NCI-H1417 (cell line): ENCODE data around the gene PA2G4.
"Not testable (repeated sequence)": the region's sequence is repeated elsewhere in the genome, so short reads cannot be mapped to it uniquely, and the experiment has no call there.

Source experiments
- DNase-seq, 3 experiments: peaks; one replicate each; lab custom pipeline; 2025; lab: John Stamatoyannopoulos, UW

PA2G4 gene

DNA sequence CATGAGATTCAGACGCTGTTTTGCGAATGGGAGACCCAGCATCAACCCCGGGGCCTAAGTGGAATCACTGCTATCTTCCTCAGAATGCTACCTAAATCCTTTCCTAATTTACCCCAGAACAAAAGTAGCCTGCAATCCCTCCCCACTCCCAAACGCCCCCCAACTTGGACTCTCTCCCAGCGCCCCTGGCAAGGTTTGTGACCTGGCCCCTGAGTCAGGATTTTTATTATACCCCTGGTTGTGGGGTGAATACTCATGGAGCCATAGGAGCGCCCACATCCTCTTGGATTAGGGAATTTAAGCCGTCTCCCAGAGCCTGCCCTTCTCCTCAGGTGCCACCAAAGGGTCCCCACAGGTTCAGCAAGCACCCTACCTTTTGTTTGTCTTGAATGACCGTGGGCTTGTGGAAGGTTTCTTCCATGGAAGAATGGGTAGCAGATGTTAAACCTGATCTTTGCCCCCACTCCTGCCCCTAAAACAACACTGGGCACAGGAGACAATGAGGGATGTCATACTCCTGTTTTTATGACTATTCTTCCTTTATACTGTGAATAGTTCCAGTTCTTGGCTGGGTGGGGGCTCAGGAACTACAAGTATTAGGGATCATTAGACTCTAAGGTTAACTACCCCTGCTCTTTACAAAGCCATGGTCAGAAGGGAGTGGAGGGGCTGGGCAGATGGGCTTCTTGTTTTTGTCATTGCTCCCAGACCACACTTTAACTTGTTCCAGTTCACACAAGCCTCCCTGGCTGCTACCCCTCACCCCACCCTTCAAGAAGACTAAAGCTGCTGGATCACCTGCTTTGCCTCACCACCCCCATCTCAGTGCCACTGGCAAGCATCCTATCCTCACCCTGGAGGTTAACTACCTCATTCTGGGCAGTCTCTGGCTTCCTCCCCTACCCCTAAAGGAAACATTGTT, 48.7 kb downstream of the PA2G4 start:
- DNase-seq, result peak in 2 of 3 experiments; percentile 61

DNA sequence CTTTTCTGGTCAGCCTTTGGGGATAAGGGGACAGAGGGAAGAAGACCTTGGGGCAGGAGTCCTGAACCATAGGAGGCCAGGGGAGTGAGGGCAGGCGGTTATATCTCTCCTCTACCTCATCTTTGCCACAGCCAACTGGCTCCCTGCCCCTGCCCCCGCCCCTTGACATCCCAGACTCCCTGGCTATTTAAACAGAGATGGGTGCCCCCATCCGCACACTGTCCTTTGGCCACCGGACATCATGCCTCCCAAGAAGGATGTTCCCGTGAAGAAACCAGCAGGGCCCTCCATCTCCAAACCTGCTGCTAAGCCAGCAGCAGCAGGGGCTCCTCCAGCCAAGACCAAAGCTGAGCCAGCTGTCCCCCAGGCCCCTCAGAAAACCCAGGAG, 49.3 kb downstream of the PA2G4 start:
- no peak for DNase-seq

DNA sequence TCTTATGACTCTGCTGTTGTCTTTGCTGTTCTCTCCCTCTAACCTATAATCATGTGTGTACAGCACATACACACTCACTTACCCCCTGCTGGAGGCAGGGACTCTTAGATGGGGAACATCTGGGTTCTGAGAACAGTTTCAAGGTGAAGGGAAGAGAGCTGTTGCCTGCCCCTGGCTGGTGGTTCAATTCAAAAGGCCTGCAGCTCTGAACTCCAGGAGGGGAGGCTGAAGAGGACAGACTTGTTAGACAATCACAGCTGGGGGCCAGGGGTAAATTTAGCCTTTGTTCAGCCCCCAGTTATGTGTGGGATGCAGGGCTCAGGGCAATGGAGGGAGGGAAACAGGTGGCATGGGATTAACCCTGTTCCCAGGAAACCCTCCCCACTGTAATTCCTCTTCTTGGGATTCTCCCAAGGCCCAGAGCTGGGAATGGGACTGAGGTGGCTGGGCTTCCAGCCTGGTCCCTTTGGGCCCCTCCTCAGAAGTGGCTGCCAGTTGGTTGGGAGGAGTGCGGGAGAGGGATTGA, 50.0 kb downstream of the PA2G4 start:
- peak in 2 of 3 experiments; percentile 67 to 85 for DNase-seq

DNA sequence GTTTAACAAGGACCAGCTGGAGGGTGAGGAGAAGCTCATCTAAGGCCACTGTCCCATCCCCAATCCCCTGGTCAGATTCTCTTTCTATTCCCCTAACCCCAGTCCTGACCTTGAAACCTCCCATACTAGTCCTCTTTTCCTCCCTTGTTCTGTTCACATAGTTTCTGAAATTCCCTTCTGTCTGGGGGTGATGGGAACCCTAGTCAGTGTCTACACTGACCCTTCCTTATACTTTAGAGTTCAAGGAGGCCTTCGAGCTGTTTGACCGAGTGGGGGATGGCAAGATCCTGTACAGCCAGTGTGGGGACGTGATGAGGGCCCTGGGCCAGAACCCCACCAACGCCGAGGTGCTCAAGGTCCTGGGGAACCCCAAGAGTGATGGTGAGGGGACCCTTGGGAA, 50.5 kb downstream of the PA2G4 start:
- DNase-seq, result no peak

DNA sequence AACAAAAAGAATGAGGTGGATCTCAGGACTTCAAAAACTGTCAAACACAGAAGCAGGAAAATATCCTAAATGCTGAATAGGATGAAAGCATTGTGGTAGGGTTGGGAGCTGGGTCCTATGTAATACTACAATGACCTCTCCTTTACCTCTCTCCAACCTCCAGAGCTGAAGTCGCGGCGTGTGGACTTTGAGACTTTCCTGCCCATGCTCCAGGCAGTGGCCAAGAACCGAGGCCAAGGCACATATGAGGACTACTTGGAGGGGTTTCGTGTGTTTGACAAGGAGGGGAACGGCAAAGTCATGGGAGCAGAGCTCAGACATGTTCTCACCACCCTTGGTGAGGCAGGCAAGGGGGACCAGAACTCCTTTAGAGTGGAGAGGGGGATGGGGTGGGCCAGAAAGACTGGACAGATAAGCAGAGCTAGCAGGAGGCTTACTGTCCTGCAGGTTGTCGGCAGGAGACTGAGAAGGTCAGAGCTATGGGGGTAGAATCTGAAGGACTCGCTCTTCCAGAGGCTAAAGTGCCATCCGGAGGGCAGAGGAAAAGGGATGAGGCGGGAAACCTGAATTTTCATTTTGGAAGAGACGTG, 51.0 kb downstream of the PA2G4 start:
- DNase-seq, result no peak

DNA sequence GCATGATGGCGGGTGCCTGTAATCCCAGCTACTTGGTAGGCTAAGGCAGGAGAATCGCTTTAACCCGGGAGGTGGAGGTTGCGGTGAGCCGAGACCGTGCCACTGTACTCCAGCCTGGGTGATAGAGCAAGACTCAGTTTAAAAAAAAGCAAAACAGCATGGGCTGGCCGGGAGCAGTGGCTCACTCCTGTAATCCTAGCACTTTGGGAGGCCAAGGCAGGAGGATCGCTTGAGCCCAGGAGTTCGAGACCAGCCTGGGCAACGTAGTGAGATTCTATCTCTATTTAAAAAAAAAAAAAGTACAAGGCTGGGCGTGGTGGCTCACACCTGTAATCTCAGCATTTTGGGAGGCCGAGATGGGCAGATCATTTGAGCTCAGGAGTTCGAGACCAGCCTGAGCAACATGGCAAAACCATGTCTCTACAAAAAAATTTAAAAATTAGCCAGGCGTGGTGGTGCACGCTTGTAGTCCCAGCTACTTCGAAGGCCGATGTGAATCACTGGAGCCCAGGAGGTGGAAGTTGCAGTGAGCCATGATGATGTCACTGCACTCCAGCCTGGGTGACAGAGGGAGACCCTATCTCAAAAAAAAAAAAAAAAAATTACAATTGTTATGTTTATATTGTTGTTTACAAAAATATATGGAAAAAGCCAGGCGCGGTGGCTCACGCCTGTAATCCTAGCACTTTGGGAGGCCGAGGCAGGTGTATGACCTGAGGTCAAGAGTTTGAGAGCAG, 52.3 kb downstream of the PA2G4 start:
- not testable (repeated sequence) for DNase-seq

DNA sequence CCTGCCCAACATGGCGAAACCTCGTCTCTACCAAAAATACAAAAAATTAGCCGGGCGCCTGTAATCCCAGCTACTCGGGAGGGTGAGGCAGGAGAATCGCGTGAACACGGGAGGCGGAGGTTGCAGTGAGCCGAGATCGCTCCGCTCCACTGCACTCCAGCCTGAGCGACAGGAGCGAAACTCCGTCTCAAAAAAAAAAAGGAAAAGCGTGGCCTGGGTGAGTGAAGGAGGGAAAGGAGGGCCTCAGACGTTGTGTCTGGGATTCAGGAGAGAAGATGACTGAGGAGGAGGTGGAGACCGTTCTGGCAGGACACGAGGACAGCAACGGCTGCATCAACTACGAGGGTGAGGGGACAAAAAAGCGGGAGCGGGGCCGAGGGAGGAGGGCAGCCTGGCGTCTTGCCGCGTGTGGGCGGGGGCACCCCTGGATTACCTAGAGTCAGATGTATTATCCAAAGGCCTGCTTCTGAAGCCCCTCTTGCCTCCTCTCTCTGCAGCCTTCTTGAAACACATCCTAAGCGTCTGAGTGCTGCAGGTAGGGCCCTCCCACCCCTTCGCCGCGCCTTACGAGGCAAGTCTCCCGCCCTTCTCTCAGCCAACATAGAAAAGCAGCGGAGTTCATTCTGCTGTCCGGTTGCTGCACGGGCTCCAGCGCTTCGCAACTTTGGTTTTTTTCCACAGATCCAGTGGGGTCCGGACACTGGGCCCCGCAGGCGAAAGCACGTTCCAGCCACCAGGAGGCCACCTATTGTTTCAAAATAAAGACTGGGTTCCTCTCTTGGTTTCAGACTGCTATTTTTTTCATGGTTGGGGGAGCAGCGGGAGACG, 53.1 kb downstream of the PA2G4 start:
- DNase-seq, result peak; percentile 82 to 98 (median 94)

DNA sequence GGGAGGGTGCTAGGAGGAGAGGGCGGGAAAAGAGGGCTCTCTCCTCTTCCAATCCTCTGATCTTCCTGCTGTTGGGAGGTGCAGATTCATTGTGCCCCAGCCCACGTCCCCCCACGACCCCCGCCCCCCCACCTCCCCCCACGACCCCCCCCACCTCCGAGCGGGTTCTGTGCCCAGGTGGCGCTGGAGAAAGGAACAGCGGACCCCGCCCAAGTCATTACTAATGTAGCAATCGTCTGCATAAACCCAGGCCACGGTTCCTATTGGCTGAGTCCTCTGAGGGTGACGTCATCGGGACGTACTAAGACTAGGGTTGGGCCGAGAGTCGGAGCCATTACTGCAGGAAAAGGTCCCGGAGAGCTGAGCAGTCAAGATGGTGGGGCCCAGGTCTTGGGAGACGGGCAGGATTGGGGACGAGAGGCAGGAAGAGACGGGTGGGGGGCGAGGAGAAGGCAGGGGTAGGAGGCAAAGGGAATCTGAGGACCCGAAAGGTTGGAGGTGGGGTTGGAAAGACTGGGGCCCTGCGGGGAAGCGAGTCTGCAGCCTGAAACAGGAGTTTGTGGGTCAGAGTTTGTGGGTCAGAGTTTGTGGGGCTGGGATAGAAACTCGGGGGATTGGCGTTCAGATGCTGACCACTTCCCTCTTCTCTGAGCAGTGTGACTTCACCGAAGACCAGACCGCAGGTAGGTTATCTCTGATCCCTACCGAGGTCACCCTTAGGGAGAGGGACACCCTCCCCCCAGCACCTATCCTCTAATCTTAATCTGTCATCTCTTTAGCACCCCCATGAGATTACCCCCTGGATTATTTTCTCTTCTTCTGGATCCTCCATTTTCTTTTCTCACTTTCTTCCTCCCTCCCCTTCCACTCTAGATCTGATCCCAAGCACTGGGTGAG, 53.9 kb downstream of the PA2G4 start, which contains the start of gene MYL6:
MYL6 (plus strand) TSS at position 331 of the 897 bp plus-strand sequence; CDS start at position 374, 43 bp downstream.
- peak; percentile 96 to 99 (median 99) for DNase-seq

DNA sequence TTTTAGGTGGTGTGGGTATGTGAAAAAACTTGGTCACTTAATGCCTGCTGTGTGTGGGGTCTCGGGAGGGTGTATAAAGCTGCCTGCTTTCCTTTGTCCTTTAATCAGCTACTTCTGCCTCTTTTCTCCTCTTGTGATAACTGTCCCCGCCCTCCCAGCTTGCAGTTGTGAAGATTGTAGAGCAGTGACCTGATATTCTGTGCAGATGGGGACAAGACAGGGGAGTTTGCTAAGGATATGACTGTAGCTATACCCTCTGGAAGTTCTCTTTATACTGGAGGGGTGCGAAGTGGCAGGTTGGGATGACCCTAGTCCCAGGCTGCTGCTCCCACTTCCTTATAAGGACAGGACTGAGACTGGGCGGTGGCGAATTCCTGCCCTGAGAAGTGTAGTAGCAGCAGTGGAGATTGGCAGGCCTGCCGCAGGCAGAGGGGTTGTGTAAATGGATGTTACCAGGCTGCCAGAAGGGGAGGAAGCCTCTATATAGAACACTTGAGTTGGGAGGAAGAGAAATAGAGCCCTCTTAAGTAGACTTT, 54.6 kb downstream of the PA2G4 start:
- DNase-seq, result peak; percentile 34 to 74 (median 63)

DNA sequence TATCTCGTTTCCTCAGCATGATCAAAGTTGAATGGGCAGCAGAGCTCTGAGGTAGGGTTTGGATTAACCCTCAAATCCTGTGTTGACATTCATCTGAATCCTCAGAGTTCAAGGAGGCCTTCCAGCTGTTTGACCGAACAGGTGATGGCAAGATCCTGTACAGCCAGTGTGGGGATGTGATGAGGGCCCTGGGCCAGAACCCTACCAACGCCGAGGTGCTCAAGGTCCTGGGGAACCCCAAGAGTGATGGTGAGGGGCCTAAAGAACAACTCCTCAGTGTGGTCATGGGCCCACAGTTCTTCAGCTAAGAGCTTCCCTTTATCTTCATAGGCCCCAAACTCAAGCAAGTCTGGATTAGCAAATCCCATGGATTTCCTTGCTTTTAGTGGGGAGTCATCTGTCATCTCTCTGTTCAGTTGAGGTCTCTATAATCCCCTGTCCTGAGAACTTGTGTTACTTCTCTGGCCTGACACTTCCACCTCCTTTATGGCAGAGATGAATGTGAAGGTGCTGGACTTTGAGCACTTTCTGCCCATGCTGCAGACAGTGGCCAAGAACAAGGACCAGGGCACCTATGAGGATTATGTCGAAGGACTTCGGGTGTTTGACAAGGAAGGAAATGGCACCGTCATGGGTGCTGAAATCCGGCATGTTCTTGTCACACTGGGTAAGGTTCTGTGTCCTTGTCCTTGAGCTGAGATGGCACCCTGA, 55.3 kb downstream of the PA2G4 start:
- DNase-seq, result peak in 1 of 3 experiments; percentile 64

DNA sequence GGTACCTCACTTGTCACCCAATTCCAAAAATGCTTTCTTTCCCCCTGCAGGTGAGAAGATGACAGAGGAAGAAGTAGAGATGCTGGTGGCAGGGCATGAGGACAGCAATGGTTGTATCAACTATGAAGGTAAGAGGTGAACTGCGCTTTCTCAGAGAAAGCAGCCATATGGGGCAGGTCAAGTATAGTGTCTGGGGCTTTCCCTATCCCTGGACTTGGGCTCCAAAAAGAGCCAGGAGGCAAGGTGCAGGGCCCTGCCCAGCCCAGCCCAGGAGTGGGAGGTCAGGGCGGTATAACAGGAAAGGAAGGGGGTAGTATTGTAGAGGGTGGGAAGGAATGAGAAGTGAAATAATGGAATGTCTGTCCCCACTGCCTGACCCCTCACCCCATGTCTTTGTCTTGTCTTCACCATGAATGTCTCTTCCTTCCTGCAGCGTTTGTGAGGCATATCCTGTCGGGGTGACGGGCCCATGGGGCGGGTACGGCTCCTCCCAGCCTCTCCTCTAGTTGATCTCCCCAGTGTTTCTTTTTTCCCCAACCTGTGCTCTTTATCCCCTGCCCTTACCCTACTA, 55.9 kb downstream of the PA2G4 start:
- DNase-seq, result no peak

DNA sequence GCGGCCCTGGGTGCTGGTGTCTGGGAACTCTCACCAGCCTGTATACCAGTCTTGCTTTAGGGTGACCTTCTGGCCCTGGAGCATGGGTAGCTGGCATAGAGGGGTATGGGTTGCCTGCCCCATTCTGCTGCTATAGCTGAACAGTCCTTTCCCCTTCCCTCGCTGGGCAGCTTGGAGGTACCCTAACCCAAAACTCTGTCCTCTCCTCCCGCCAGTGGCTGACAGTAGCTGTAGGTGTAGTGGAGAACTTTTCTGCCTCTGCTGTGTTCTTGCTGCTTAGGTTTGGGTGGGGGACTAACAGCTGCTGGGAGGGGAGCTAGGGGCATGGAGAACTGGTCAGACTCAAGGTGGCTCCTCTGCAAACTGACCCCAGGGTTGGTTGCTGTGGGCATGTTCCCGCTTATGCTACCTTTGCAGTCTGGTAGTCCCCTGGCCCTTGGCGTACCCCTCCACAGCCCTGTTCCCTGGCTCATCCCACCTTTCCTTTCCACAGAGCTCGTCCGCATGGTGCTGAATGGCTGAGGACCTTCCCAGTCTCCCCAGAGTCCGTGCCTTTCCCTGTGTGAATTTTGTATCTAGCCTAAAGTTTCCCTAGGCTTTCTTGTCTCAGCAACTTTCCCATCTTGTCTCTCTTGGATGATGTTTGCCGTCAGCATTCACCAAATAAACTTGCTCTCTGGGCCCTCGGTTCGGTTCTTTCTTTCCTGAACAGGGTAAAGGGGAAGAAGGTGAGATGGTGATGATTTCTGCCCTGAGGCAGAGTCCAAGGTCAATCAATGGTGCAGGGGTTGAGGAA, 56.7 kb downstream of the PA2G4 start:
- no peak for DNase-seq

DNA sequence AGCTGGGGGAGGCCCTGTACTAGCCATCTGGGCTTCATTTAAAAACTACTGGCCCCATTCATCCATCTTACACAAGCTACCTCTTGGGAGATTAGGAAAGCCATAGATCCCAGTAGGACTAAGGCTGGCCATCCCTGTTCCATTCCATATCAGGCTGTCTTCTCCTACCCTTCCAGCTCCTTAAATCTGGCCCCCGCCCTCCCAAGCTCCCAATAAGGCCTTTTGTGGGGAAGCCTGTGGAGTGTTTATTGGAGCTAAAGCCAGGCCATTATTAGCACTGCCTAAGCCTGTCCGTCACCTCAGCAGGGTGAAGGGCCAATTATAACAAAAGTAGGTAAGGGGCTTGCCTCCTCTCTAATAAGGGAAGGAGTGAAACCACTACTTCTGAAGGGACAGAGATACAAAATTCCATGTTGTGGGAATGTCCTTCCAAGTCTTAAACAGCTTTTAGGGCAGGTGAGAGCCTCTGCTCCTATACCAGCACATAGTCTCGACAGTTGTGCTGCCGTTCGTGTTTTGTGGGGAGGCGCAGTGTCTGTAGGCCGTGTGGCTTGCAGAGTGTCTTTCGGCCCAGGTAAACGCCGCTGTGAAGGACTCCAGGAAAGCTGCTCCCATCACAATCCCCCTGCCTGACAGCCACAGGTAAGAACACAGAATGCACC, 57.5 kb downstream of the PA2G4 start:
- DNase-seq, result no peak

DNA sequence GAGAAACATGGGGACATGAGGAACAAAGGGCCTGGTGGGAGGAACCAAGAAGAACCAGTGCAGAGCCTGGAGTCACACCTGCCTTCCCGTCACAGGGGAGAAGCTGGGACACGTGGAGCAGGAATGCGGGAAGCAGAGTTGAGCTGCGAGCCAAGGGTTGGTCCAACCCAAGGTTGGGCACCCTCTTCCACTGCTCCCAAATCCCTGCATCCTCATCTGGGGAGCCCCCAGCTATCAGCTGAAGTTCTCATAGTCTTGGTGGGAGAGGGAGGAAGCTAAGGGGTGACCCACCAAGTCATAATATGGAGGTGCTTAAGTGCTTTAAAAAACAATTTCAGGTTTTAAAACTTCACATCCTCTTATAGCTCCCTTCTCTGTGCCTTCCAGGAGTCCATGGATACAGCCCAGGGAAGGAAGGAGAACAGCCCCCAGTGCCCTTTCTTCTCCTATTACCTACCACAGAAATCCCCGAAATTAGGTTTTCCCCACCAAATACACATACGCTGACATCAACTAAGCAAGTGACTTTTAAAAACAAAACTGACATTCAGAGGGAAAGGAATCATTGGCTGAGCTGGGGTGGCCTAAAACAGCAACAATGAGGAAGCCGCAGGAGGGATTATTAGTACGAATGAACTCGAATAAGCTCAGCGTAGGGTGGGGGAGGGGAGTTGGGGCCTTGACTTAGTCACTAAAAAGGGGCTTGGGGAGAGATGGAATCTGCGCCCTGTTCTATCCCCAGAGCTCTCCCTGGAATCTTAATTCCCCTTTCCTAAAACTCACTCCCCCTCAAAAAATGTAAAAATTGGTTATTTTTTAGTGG, 58.3 kb downstream of the PA2G4 start:
- no peak for DNase-seq
